Stimulated activated CD4-positive, alpha-beta T cell treated with anti-CD3 and anti-CD28 coated beads, Interleukin-1b, Interleukin-23, amount 100 ng/mL, for 48 hours (primary cell): ENCODE results near the gene TPK1.
"Not testable (repeated sequence)": the region's sequence is repeated elsewhere in the genome, so short reads cannot be mapped to it uniquely, and the experiment has no call there.

Source experiments
- DNase-seq: peaks from one replicate; pipeline ENCODE4 v3.0.0-alpha.2; 2020

Gene TPK1

DNA sequence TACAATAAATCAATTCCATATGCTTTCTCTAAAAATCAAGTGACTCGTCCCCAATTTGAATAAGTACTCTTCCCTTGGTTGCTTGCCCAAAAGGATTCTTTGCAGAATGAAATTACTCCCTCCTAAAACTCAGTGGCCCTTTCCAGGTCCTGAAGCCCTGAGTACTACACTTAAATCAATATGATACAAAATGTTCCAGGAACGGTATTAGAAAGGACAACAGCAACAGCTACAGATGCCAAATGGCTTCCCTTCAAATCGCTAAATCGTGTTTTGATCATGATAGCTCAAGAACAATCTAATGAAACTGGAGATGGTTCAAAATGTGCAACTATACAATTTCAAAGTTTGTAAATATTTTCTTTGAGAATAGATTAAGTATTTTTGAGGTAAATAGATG is 59.4 kb downstream of the TPK1 start:
- no peak for DNase-seq

DNA sequence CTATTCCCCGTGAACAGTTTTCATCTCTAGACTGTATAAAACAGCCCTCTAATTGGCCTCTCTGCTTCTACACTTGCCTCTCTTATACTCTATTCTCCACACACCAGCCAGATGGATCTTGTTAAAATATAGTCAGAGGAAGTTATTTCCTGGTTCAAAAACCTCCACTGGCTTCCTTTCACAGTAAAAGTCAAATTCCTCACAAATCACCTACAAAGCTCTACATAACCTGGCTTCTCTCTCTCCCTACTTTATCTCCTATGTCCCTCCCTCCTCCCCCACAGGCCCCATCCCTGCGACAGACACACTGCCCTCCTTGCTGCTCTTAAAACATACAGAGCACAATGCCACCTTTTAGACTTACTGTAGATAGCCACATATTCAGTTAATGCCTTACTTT is 60.1 kb downstream of the TPK1 start:
- no peak for DNase-seq

- no peak for DNase-seq
These were observed 63.9 kb downstream of the TPK1 start for GRCh38 chr7:144771927-144772326.

DNA sequence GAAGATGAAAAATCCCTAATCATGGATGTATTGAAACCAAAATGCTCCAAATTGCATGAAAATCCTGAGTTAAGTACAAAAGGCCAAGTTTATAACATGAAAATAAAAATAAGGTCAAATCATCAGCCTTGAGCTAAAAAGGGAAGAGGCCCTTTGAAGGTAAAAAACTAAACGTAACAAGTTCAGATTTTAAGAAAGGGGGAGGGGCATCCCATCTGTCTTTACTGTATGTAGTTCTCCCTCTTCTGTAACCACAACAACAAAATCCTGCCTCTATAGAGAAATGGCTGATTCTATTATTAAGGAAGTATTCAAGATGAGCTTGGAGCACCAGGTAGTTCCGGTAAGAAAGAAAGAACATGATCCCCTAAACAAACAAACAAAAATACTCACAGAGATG is 64.7 kb downstream of the TPK1 start:
- DNase-seq: no peak

DNA sequence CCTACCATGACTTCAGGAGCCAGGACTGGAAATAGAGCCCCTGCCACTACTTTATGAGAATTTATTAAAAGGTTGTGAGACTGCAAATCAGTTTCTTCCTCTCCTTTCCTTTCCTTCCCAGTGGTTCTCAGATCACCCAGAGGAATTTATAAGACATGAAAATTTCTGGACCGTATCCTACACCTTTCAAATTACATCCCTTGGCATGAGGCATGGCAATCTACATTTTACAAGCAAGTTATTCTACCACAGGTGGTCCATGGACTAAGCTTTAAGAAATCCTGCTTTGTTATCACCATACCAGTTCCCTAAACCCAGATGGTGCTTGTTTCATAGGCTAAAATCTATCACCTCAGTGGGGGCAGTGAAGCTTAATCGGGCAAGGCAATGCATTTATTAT is 66.5 kb downstream of the TPK1 start:
- no peak for DNase-seq

GRCh38 chr7:144768633-144769032 is 67.2 kb downstream of the TPK1 start:
- DNase-seq: no peak

- no peak for DNase-seq
These were observed 72.6 kb downstream of the TPK1 start for GRCh38 chr7:144763291-144763690.

DNA sequence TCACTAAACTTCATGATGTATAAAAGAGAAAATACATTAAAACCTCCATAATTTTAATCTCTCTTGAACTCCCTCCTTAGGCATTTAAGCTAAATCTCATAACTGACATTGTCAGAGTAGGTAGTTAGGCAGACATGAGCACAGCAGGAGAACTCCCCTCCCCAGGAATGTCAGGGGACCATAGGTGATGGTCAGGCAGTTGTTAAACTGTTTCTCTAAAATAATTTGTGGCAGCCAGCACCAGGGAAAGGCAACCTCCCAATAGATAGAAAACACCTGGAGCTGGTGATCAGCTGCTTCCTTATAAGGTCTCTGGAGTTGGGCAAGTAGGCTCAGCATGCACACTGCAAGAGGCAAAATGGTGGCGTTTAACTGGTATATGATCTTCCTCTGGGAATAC is 73.0 kb downstream of the TPK1 start:
- DNase-seq: no peak

- DNase-seq: no peak
These were observed 74.4 kb downstream of the TPK1 start for GRCh38 chr7:144761493-144761892.

GRCh38 chr7:144759653-144760052 is 76.2 kb downstream of the TPK1 start:
- no peak for DNase-seq

- DNase-seq: no peak
These were observed 87.9 kb downstream of the TPK1 start for GRCh38 chr7:144747936-144748335.

- no peak for DNase-seq
These were observed 97.0 kb downstream of the TPK1 start for GRCh38 chr7:144738708-144739314.

DNA sequence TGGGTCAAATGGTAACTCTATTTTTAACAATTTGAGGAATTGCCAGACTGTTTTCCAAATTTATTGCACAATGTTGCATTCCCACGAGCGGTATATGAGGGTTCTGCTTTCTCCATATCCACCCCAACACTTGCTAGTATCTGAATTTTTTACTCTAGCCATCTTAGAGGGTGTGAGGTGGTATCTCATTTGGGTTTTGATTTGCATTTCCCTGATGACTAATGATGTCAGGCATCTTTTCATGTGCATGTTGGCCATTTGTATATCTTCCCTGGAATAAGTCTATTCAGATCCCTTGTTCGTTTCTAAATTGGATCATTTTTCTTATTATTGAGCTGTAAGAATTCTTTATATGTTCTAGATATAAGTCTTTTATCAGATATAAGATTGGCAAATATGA is 97.7 kb downstream of the TPK1 start:
- DNase-seq: no peak

DNA sequence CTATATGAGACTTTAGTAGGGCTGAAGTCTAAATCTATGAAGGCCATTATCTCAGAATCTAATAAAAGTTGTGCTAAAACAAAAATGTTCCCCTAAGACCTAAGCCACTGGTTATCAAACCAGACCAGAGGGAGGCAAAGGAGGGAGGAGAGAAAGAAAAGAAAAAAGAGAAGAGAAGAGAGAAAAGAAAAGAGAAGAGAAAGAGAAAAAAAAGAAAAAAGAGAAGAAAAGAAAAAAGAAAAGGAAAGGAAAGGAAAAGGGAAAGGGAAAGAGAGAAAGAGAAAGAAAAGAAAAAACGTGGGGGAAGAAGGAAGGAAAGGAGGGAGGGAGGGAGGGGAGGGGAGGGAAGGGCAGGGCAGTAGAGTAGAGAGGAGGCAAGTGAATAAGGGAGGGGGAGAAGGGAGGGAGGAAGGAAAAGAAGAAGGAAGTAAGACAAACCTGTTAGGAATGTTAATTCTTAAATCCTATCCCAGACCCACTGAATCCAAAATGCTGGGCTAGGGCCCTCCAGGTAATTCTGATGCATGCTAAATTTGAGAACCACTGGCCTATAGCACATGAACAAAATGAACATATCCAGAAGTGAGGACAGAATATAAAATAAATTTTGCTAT is 98.9 kb downstream of the TPK1 start:
- no peak for DNase-seq

GRCh38 chr7:144735505-144736276 is 100.2 kb downstream of the TPK1 start:
- no peak for DNase-seq

DNA sequence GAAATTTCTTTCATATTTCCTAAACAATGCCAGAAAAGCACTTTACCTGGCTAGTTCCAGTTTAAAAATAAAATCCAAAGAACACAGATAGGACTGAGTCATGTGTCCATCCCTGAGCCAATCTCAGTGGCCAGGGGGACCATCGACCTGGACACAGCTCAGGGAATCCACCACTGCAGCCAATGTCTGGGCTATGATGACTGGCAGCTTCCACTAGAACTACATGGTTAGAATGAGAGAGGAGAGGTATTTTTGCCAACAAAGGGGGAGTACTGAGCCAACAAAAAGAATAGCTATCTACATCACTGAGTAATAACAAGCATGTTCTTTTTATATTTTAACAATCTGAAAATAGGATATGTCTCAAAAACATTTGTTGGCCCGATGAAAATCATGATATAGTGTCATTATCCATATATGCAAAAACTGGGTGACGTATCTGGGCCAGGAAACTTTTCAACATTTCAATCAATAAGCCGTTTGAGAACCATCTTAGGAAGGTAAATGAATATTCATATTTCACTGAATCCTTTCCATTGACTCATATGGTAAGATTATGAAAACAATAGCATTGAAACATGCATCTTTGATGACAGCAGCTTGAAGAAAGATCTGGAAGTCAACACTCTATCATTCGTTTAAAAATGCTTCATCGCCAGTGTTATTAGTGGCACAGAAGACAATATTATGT is 104.0 kb downstream of the TPK1 start:
- no peak for DNase-seq

DNA sequence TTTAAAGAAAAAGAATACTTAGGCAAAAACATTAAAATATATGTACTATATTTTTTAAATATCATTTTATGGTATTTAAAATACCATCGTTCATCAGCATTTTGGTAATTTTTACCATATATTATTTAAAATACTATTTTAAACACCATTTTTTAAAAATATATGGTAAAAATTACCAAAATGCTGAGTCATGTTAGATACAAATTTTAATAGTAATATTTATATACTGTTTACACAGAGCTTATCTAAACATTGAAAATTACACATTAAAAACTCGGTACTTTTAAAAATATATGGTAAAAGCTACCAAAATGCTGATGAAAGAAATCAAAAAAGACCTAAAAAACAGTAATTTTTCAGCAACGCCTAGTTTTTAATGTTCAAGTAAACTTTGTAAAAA is 105.6 kb downstream of the TPK1 start:
- no peak for DNase-seq

- DNase-seq: no peak
These were observed 106.6 kb downstream of the TPK1 start for GRCh38 chr7:144729226-144729625.

- no peak for DNase-seq
These were observed 107.3 kb downstream of the TPK1 start for GRCh38 chr7:144728551-144728950.

DNA sequence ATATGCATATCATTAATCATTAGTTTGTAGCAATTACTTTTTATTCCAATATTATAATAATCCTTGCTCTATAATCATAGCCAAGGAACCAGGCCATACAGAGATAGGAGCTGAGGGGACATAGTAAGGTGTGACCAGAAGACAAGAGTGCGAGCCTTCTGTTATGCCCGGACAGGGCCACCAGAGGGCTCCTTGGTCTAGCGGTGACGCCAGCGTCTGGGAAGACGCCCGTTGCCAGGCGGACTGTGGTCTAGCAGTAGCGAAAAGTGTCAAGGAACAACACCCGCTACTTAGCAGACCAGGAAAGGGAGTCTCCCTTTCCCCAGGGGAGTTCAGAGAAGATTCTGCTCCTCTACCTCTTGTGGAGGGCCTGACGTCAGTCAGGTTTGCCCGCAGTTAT is 109.0 kb downstream of the TPK1 start:
- not testable (repeated sequence) for DNase-seq

DNA sequence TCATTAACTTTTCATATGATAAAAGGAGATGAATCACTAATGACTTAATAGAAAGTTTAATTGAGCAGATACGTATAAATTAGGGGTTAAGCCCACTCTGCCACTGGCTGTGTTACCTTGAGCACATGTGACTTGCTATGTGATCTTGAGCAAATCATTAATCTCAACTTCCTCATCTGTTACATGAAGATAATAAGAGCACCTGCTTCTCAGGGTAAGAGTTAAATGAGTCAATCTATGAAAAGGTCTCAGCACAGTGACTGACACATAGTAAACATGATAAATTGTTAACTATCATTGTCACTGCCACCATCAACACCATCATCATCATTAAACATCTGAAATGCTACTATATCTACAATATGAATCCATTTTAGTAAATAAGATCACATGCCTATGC is 110.8 kb downstream of the TPK1 start:
- no peak for DNase-seq

DNA sequence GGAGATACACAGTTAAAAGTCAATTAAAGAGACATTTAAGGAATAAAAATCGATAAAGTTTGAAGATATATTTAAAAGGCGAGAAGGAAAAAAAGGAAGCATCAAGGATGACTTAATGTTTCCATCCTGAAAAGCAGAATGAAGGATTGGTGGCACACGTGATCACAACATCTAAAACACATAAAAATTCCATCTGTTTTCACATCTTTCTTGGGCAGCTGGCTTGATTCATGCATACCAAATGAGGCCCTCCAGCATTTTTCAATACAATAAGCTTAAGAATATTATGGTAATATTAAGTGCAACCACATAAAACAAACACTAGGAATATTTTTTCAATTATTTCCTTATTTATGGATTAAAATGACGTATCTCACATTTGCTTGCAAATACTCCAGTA is 112.6 kb downstream of the TPK1 start:
- no peak for DNase-seq

GRCh38 chr7:144720710-144721109 is 115.1 kb downstream of the TPK1 start:
- no peak for DNase-seq

- no peak for DNase-seq
These were observed 115.7 kb downstream of the TPK1 start for GRCh38 chr7:144720149-144720548.
